GM18507 (cell line): ENCODE measurements around the gene IDE.
"Not testable (repeated sequence)": the region's sequence is repeated elsewhere in the genome, so short reads cannot be mapped to it uniquely, and the experiment has no call there.

Experiments used
- DNase-seq: peaks from one replicate; pipeline ENCODE4 v3.0.0; 2011; ENCODE audit warnings: low read depth; ENCODE audit not compliant: insufficient read length; ENCODE audit errors: extremely low spot score
- FAIRE-seq: peaks from 2 replicates; lab custom pipeline; 2011; peaks lifted over from hg19 to GRCh38; lab: Jason Lieb, UNC

Gene IDE

DNA sequence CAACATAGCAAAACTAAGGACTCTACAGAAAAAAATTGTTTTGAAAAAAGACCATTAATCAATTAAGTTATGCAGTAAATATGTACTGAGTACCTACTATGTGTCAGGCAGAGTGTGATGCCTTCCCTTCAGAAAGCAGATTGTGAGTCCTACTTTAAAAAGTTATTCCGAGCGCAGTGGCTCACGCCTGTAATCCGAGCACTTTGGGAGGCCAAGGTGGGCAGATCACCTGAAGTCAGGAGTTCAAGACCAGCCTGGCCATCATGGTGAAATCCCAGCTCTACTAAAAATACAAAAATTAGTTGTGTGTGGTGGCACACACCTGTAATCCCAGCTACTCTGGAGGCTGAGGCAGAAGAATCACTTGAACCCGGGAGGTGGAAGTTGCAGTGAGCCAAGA is 4.2 kb downstream of the IDE start:
- DNase-seq, FAIRE-seq: not testable (repeated sequence)

DNA sequence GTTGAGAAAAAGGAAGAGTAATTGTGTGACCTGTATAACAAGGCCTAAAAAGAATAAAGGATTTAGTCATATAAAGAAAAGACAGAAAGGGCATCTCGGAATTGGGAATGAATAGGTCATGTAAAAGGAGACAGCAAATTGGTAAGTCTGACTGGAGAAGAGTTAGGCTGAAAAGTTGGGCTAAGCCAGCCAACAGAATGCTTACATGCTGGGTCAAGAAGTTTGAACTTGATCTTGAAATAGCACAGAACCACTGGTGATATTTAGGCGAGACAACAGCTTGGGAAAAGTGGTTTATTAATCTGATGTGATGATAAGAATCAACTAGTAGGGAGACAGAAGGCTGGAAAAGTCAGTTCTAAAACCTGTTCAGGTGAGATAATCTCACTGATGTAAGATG is 4.8 kb downstream of the IDE start:
- FAIRE-seq, result no peak
- no peak for DNase-seq

DNA sequence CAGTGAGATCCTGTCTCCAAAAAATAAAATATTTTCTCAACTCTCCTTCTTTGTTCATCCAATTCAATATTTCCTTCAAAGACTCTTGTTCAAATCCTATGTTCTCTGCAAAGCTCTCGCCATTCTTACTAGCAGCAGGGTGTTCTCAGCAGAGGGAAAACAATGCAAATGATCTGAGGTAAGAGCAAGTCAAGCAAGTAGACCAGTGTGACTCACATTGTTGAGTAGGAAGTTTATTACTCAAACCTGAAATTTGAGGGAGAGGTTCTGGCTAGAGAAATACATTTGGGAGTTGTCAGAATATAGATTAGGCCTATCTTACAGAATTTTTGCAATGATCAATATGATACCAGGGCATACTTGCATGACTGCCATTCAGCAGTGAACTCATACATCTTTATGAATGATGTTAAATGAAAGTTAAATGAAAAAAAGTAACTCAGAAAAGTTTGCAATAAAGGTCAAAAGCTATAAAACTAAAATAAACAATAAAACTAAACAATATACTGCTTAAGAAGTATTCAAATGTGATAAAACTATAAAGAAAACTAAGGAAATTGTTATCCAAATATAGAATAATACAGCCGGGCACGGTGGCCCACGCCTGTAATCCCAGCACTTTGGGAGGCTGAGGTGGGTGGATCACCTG is 5.8 kb downstream of the IDE start:
- FAIRE-seq (peak; percentile 72), DNase-seq (no peak)

GRCh38 chr10:92562424-92562823 is 11.5 kb downstream of the IDE start:
- no peak for DNase-seq
- no peak for FAIRE-seq

DNA sequence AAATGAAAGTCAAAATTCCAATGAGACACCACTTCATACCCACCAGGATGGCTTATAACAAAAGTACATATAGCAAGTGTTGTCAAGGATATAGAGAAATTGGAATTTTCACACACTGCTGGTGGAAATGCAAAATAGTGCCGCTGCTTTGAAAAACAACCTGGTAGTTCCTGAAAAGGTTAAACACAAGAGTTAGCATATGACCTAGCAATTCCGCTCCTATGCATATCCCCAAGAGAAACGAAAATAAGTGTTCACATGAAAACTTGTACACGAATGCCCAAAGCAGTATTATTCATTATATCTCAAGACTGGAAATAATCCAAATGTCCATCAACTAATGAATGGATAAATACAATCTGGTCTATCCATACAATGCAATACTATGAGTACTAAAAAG is 14.8 kb downstream of the IDE start:
- DNase-seq (no peak), FAIRE-seq (no peak)

- no peak for DNase-seq
- FAIRE-seq, result no peak
Measured at GRCh38 chr10:92553959-92554358, 19.9 kb downstream of the IDE start.

GRCh38 chr10:92552310-92552709 is 21.6 kb downstream of the IDE start:
- DNase-seq (no peak), FAIRE-seq (no peak)

DNA sequence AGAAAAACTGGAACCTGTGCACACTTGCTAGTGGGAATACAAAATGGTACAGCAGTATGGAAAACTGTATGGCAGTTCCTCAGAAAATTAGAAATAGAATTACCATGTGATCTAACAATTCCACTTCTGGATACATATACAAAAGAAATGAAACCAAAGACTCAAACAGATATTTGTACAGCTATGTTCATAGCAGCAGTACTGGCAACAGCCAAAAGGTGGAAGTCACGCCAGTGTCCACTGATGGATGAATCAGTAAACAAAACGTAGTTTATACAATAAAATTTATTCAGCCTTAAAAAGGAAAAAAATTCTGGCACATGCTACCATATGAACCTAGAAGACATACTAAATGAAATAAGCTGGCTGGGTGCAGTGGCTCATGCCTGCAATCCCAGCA is 23.0 kb downstream of the IDE start:
- no peak for DNase-seq

DNA sequence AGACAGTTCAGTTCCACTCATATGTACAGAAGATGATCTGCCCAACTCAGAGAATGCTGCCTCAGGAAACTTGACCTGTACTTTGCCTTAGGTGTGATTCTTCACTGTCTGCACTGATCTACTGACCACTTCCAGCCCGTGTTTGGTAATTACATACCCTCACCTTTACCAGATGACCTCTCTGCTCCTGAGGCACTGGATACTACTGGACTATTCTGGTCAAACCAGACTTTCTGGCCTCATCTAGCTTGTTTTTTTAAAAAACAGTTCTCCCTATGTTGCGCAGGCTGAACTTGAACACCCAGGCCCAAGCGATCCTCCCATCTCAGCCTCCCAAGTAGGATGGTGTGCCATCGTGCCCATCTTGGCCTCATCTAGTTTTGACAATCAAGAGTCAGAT is 26.2 kb downstream of the IDE start:
- DNase-seq (no peak), FAIRE-seq (no peak)

More for the DNA sequence above, 23.0 kb downstream of the IDE start:
- FAIRE-seq, result no peak

DNA sequence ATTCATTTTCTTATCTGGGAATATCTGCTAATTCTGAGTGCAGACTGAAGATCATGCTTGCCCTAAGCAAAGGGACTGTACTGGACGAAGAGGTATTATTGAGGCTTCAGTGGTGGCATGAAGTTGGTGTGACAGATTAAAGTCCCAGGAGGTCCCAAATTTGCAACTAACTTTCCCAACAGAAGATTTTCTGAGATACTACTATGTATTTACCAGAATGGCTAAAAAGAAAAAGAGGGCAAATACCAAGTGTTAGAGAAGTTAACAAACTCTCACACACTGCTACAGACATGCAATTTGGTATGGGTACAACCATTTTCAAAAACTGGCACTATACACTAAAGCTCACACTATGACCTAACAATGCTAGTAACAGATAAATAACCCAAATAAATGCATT is 28.3 kb downstream of the IDE start:
- FAIRE-seq (no peak), DNase-seq (no peak)

DNA sequence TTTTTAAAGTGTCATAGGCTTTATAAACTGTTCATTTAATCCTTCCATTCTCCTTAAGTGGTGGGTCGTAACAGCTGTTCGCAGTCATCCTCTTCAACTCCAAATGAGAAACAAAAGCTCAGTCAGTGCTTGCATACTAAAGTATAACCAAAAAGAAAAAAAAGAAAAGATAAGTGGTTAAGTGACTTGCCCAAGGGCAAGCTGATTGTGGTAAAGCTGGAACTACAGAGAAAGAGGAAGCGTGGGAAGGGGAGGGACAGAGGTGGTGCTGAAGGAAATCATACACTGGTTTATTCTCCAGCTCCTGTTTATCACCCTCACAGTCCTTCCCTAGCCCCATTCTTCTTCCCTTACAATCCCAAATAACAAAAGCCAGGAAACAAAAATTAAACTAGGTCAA is 29.6 kb downstream of the IDE start:
- FAIRE-seq, result peak; percentile 45
- no peak for DNase-seq

DNA sequence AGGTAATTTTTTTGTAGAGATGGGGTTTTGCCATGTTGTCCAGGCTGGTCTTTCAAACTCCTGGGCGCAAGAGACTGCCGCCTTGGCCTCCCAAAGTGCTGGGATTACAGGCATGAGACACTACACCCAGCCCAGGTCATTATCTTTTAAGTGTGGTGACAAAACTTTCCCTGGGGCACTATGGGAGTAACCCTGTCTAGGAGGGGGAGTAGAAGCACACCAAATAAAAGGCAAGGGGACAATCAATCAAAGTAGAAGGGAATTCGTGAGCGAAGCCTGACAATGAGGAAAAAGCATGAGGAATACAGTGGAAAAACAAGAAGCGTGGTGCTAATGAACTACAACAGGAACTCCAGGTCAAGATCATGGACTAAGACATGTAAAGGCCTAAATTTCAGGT is 31.4 kb downstream of the IDE start:
- no peak for DNase-seq
- no peak for FAIRE-seq

DNA sequence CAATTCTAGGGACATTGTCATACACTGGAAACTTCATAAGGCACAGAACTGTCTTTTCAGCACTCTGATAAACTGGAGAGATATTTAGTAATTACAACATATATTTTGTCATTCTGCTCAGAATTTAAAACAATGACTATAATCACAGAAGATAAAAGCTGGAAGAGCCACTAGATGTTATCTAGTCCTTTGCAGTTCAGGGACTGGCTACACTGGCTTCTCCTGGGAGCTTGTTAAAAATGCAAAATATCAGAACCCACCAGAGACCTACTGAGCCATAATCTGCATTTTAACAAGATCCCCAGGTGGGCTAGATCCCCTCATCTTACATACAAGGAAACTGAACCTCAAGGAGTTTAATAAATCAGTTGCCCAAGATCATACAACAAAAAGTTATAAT is 32.3 kb downstream of the IDE start:
- no peak for FAIRE-seq
- no peak for DNase-seq

DNA sequence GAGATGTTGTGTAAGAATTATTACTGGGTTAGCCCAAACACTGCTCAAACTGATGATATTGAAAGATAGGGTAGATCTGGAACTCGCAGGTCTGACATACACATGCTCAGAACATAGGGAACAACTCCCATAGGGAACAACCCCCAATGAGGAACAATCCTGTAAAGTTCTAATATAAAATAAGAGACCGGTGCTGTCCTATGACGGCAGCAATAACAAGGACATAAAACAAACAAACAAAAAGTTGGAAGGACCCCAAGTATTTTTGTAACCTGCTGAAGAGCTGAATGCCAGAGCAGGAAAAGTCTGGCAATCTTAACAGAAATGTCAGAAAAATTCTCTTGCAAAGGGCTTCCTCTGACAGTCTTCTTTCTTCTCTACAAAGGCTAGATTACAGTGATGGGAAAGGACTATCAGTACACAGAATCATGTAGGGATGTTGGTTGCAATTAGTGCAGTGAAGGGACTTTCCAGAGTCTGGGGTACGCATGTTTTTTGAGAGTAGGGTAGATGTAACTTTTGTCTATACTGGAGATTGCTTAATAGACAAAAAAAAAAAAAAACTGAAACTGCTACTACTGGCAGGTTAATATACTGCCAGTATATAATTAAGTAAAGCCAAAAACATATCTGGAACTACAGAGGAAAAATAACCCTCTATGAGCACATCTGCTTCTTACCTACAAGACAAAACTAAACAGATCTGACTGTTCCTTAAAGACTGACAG is 35.5 kb downstream of the IDE start:
- no peak for FAIRE-seq
- no peak for DNase-seq

GRCh38 chr10:92530891-92531535 is 42.9 kb downstream of the IDE start:
- DNase-seq (no peak), FAIRE-seq (no peak)

GRCh38 chr10:92530421-92530820 is 43.5 kb downstream of the IDE start:
- DNase-seq, result no peak
- FAIRE-seq, result no peak

GRCh38 chr10:92527716-92528115 is 46.2 kb downstream of the IDE start:
- DNase-seq (no peak), FAIRE-seq (no peak)

- DNase-seq, result no peak
- FAIRE-seq, result no peak
Measured at GRCh38 chr10:92523639-92524038, 50.3 kb downstream of the IDE start.

DNA sequence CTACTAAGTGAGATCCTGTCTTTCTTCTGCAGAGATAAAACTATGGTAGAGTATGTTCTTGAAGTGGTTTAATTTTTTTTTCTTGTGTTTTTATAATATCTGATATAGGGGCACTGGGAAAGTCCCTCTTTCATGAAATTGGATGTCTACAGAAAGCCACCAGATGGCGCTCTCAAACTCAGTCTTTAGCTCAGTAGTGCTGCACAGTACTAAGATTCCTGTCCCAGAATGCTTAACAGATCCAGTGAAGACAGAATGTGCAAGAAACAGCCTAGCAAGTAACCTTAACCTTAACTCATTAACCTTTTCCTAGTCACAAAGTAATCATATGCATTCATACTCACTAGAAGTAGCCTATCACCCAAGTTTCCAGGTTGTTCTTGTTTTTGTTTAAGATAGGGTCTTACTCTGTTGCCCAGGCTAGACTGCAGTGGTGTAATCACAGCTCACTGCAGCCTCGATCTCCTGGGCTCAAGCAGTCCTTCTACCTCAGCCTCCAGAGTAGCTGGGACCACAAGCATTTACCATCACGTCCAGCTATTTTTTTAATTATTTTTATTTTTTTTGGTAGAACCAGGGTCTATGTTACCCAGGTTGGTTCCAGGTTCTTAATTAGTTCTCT is 56.7 kb downstream of the IDE start:
- DNase-seq (peak; percentile 36), FAIRE-seq (peak; percentile 88)

DNA sequence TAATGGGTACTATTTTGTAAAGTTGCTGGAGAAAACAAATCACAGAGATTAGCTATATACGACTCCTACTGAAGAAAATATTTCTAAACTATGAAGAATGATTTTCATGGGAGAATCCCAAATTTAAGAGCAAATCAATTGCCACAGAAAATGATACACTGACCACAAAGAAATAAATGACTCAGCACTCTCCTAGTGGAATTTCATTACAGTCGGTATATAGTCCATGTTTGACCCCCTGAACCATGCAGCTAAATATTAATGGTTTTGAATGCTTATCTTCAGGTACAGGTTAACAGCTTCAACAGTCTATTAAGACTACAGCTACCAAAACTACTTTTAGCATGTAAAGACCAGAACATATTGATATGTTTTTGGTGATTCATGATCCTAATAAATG is 65.0 kb downstream of the IDE start:
- no peak for FAIRE-seq
- DNase-seq, result no peak

DNA sequence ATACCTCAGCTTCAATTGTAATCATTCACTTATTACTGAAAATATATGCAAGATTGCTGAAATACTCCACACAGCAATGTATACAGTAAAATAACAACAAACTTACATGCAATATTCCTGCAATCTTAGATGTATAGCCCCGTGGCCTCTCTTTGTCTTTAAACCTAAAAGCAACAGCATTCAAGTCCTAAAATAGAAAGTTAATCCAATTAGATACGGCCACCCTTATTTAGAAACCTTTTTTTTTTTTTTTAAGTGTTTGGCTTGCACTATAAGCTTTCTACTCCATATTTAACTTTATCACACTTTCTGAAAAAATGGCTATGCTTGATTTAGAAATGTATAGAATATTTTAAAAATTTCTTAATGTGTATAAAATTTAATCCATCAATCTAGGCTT is 67.6 kb downstream of the IDE start:
- DNase-seq (no peak), FAIRE-seq (no peak)
